ENCODE data around the gene FAM83C. TPM values are rescaled to one million over a fixed set of nuclear protein-coding genes. Genes with fewer than 3 reads are reported as not detected.
"Not testable (repeated sequence)": the region's sequence is repeated elsewhere in the genome, so short reads cannot be mapped to it uniquely, and the experiment has no call there.

FAM83C gene
- total RNA-seq, 1 experiment from 2014 or later = not detected

- not testable (repeated sequence) for H3K4me2 ChIP-seq (ENCODE audit: low read depth, low read length, poor library complexity, severe bottlenecking); H3K4me3 ChIP-seq (ENCODE audit: low read length); H3K9me3 ChIP-seq (ENCODE audit: low read length); H3K9me2 ChIP-seq (replicated peaks; ENCODE audit: insufficient read depth, low read length); DNase-seq; H3K36me3 ChIP-seq (ENCODE audit: insufficient read depth, low read length); H3K4me1 ChIP-seq (ENCODE audit: low read length); H3K9ac ChIP-seq (ENCODE audit: low read length); H3K27me3 ChIP-seq (ENCODE audit: low read length); H2AFZ ChIP-seq (ENCODE audit: low read length); H4K20me1 ChIP-seq (ENCODE audit: insufficient read depth, low read depth, low read length); H3K27ac ChIP-seq (ENCODE audit: low read length); H3K79me2 ChIP-seq (ENCODE audit: low read length)
Measured at GRCh38 chr20:35262731-35263531, 29.3 kb downstream of the FAM83C start.

- H3K27ac ChIP-seq (ENCODE audit: low read length); H3K36me3 ChIP-seq (ENCODE audit: insufficient read depth, low read length); H3K4me1 ChIP-seq (ENCODE audit: low read length); H3K9me2 ChIP-seq (replicated peaks; ENCODE audit: insufficient read depth, low read length); H4K20me1 ChIP-seq (ENCODE audit: insufficient read depth, low read depth, low read length); DNase-seq; H3K4me3 ChIP-seq (ENCODE audit: low read length); H3K4me2 ChIP-seq (ENCODE audit: low read depth, low read length, poor library complexity, severe bottlenecking); H2AFZ ChIP-seq (ENCODE audit: low read length); H3K9me3 ChIP-seq (ENCODE audit: low read length); H3K27me3 ChIP-seq (ENCODE audit: low read length); H3K9ac ChIP-seq (ENCODE audit: low read length); H3K79me2 ChIP-seq (ENCODE audit: low read length): not testable (repeated sequence)
Measured at GRCh38 chr20:35262321-35262720, 29.9 kb downstream of the FAM83C start.

DNA sequence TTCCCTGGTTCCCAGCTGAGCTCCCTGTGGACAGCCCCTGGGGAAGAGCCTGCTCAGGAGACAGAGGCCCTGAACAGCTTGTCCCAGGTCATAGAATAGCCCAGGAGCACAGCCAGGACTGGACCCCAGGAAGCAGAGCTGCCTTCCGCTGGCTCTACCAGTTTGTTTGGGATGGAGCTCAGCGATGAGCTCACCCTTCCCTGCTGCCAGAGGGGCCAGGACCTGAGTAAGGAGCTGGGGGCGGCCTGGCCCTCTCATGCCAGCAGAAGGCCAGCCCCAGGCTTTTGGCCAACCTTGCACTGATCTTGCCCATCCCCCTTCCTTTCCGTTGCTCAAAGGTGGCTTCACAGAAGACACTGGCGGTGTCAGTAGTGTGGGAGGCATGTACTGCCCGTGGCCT, 31.8 kb downstream of the FAM83C start:
- Histone ChIP-seq H3K4me3 (ENCODE audit: low read length) (no peak overlapping the region), H3K36me3 (ENCODE audit: insufficient read depth, low read length) (no peaks in the 10 kb centered on the region), H3K9me3 (ENCODE audit: low read length) (no peaks in the 10 kb centered on the region), H2AFZ (ENCODE audit: low read length) (no peak overlapping the region), H3K4me2 (ENCODE audit: low read depth, low read length, poor library complexity, severe bottlenecking) (no peak overlapping the region), H3K79me2 (ENCODE audit: low read length) (no peaks in the 10 kb centered on the region), H4K20me1 (ENCODE audit: insufficient read depth, low read depth, low read length) (no peaks in the 10 kb centered on the region), H3K27me3 (ENCODE audit: low read length) (no peaks in the 10 kb centered on the region), H3K9me2 (replicated peaks; ENCODE audit: insufficient read depth, low read length) (no peaks in the 10 kb centered on the region), H3K27ac (ENCODE audit: low read length) (no peak overlapping the region), H3K4me1 (ENCODE audit: low read length) (no peaks in the 10 kb centered on the region), H3K9ac (ENCODE audit: low read length) (no peak overlapping the region)
- no peak for DNase-seq

- Histone ChIP-seq H3K36me3 (ENCODE audit: insufficient read depth, low read length) (no peaks in the 10 kb centered on the region), H4K20me1 (ENCODE audit: insufficient read depth, low read depth, low read length) (no peaks in the 10 kb centered on the region), H3K79me2 (ENCODE audit: low read length) (no peaks in the 10 kb centered on the region), H3K4me2 (ENCODE audit: low read depth, low read length, poor library complexity, severe bottlenecking) (no peak overlapping the region), H3K27ac (ENCODE audit: low read length) (no peak overlapping the region), H3K27me3 (ENCODE audit: low read length) (no peaks in the 10 kb centered on the region), H3K4me3 (ENCODE audit: low read length) (no peak overlapping the region), H3K4me1 (ENCODE audit: low read length) (no peaks in the 10 kb centered on the region), H2AFZ (ENCODE audit: low read length) (no peak overlapping the region), H3K9ac (ENCODE audit: low read length) (no peak overlapping the region), H3K9me3 (ENCODE audit: low read length) (no peaks in the 10 kb centered on the region), H3K9me2 (replicated peaks; ENCODE audit: insufficient read depth, low read length) (no peaks in the 10 kb centered on the region)
- no peak for DNase-seq
Measured at GRCh38 chr20:35257175-35257909, 34.9 kb downstream of the FAM83C start.

DNA sequence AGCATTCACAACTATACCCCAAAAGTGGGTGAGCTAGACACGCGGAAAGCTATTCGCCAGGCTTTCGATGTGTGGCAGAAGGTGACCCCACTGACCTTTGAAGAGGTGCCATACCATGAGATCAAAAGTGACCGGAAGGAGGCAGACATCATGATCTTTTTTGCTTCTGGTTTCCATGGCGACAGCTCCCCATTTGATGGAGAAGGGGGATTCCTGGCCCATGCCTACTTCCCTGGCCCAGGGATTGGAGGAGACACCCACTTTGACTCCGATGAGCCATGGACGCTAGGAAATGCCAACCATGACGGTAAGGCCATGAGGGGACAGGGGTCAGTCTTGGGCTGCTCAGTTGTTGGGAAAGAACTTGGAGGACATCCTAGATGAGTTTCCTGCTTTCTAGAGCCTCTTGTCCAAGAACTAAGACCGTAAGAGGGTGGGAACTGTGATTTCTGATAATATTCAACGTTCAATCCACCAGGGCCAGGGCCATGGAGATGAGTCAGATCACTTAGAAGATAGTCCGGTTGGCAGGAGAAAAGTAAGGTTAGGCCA, 37.7 kb downstream of the FAM83C start:
- Histone ChIP-seq H3K4me3 (ENCODE audit: low read length) (no peak overlapping the region), H4K20me1 (ENCODE audit: insufficient read depth, low read depth, low read length) (no peaks in the 10 kb centered on the region), H3K36me3 (ENCODE audit: insufficient read depth, low read length) (no peaks in the 10 kb centered on the region), H3K79me2 (ENCODE audit: low read length) (no peaks in the 10 kb centered on the region), H3K4me1 (ENCODE audit: low read length) (no peaks in the 10 kb centered on the region), H3K9ac (ENCODE audit: low read length) (no peak overlapping the region), H3K4me2 (ENCODE audit: low read depth, low read length, poor library complexity, severe bottlenecking) (no peak overlapping the region), H3K27ac (ENCODE audit: low read length) (no peak overlapping the region), H3K9me3 (ENCODE audit: low read length) (no peaks in the 10 kb centered on the region), H3K9me2 (replicated peaks; ENCODE audit: insufficient read depth, low read length) (no peaks in the 10 kb centered on the region), H2AFZ (ENCODE audit: low read length) (no peak overlapping the region), H3K27me3 (ENCODE audit: low read length) (no peaks in the 10 kb centered on the region)
- DNase-seq = no peak

DNA sequence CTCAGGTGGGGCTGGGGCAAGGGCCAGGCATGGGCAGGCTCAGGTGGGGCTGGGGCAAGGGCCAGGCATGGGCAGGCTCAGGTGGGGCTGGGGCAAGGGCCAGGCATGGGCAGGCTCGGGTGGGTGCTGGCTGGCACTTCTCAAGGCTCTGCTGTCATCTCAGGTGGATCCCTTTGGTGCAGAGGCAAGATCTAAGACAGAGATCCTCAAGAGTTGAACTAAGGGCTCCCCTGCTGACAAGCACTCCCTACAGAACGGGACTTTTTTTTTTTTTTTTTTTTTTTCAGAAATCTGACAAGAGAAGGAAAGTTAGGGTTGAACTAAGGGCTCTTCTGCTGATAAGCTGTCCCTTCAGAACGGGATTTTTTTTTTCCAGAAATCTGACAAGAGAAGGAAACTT, 39.2 kb downstream of the FAM83C start:
- Histone ChIP-seq H3K4me1 (ENCODE audit: low read length) (no peaks in the 10 kb centered on the region), H3K27ac (ENCODE audit: low read length) (no peak overlapping the region), H3K27me3 (ENCODE audit: low read length) (no peaks in the 10 kb centered on the region), H3K79me2 (ENCODE audit: low read length) (no peaks in the 10 kb centered on the region), H3K4me3 (ENCODE audit: low read length) (no peak overlapping the region), H3K9me2 (replicated peaks; ENCODE audit: insufficient read depth, low read length) (no peaks in the 10 kb centered on the region), H3K9ac (ENCODE audit: low read length) (no peak overlapping the region), H2AFZ (ENCODE audit: low read length) (no peak overlapping the region), H3K4me2 (ENCODE audit: low read depth, low read length, poor library complexity, severe bottlenecking) (no peak overlapping the region), H3K9me3 (ENCODE audit: low read length) (no peaks in the 10 kb centered on the region), H3K36me3 (ENCODE audit: insufficient read depth, low read length) (no peaks in the 10 kb centered on the region), H4K20me1 (ENCODE audit: insufficient read depth, low read depth, low read length) (no peaks in the 10 kb centered on the region)
- DNase-seq = no peak

DNA sequence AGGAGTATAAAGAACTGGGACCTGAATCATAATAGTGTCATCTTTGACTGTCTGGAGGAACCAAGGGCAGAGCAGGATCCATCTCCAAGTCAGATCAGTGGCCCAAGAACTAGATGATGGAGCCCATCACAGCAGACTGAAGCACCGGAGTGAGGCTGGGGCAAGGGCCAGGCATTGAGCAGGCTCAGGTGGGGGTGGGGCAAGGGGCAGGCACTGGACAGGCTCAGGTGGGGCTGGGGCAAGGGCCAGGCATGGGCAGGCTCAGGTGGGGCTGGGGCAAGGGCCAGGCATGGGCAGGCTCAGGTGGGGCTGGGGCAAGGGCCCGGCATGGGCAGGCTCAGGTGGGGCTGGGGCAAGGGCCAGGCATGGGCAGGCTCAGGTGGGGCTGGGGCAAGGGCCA, 39.6 kb downstream of the FAM83C start:
- not testable (repeated sequence) for H3K9me2 ChIP-seq (replicated peaks; ENCODE audit: insufficient read depth, low read length); H3K9ac ChIP-seq (ENCODE audit: low read length); H3K27me3 ChIP-seq (ENCODE audit: low read length); H3K27ac ChIP-seq (ENCODE audit: low read length); H3K36me3 ChIP-seq (ENCODE audit: insufficient read depth, low read length); H2AFZ ChIP-seq (ENCODE audit: low read length); H3K4me2 ChIP-seq (ENCODE audit: low read depth, low read length, poor library complexity, severe bottlenecking); H3K79me2 ChIP-seq (ENCODE audit: low read length); DNase-seq; H3K4me3 ChIP-seq (ENCODE audit: low read length); H3K4me1 ChIP-seq (ENCODE audit: low read length); H4K20me1 ChIP-seq (ENCODE audit: insufficient read depth, low read depth, low read length); H3K9me3 ChIP-seq (ENCODE audit: low read length)

DNA sequence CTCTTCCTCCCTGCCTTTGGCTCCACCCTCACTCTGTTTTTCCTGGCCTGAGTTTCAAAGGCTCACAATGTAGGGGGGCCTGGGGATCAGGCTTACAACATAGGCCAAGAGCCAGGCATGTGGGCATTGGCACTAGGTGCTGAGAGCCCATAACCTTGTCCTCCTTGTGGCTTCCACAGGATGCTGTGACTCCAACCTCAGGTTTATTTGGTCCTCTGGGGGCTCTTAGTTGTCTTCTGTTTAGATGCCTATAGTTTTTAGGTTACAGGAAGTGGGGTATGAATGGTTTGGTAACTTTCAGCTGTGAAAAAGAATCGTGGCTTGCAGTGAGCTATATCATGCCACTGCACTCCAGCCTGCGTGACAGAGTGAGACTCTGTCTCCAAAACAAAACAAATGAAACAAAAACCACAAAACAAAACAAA, 40.2 kb downstream of the FAM83C start:
- Histone ChIP-seq H3K9ac (ENCODE audit: low read length) (no peak overlapping the region), H4K20me1 (ENCODE audit: insufficient read depth, low read depth, low read length) (no peaks in the 10 kb centered on the region), H3K79me2 (ENCODE audit: low read length) (no peaks in the 10 kb centered on the region), H3K9me3 (ENCODE audit: low read length) (no peaks in the 10 kb centered on the region), H2AFZ (ENCODE audit: low read length) (no peak overlapping the region), H3K36me3 (ENCODE audit: insufficient read depth, low read length) (no peaks in the 10 kb centered on the region), H3K27me3 (ENCODE audit: low read length) (no peaks in the 10 kb centered on the region), H3K4me2 (ENCODE audit: low read depth, low read length, poor library complexity, severe bottlenecking) (no peak overlapping the region), H3K4me3 (ENCODE audit: low read length) (no peak overlapping the region), H3K27ac (ENCODE audit: low read length) (no peak overlapping the region), H3K9me2 (replicated peaks; ENCODE audit: insufficient read depth, low read length) (no peaks in the 10 kb centered on the region), H3K4me1 (ENCODE audit: low read length) (no peaks in the 10 kb centered on the region)
- no peak for DNase-seq

Data from Karpas-422 (cell line).